GM18499 (cell line): ENCODE data around the gene WWTR1.
A peak's percentile ranks its signal among the peaks of the same experiment; 100 is the strongest.

ENCODE experiments used
- ATAC-seq: cut with Tn5 transposase; IDR thresholded peaks from one replicate; pipeline ENCODE4 v1.9.1; 2021; ENCODE audit warnings: moderate number of reproducible peaks; ENCODE audit not compliant: insufficient read depth, unreplicated experiment

The WWTR1 gene

DNA sequence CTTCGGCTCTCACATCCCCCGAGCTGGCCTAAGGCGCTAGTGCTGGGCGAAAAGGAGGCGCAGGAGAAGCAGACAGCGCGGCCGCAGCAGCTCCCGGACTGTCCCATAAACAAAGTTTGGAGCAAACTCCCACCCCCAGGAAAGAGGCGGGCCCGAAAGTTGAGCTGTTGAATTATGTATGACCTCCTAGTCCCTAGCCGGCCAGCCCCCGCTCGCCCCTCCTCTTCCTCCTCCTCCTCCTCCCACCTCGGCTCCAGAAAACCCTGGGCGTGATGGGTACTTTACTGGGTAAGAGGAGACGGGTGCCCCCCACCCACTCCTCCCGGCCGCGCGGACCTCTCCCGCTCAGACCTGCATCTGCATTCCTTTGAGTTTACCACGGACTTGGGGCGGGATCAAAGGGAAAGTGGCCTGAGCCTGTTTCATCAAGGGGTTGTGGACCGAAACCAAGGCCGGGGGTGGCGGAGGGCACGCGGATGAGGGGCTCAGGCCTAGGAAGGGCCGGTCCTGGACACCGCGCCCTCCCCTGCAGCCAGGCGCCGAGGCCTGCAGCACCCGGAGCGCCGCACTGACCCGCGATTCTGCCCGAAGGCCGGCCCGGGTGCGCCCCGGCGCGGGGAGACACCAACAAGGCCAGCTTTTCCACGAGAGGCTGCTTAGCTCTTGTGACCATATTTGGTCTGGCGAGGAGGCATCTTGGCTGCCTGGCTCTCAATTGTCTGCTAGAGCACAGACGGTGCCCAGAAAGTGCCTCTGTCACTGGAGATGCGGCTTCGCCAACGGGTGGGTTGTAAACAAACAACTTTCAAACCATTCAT, at the start of gene WWTR1:
Gene WWTR1 (minus strand): TSS at position 100 of the 818 bp plus-strand sequence. CDS start 719 bp downstream, outside the sequence.
- ATAC-seq: peak; percentile 65

DNA sequence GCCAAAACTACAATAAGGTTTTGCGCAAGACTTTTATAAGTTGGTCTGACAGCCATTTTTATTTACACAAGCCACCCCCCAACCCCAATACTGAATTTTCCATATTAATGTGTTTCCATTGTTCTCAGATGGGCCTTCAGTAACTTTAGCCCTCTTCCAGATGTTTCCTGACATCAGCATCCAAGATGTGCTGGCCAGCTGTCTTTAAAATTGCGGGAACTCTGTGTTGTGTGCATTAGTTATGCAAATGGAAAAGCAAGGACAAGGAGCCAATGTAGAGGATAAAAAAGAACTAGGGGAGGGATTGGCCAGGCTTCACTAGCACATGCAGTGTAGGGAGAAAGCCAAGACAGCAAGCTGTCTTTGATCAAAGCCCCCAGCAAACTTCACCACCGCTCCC, 49.1 kb upstream of the WWTR1 start:
- ATAC-seq: no peak

DNA sequence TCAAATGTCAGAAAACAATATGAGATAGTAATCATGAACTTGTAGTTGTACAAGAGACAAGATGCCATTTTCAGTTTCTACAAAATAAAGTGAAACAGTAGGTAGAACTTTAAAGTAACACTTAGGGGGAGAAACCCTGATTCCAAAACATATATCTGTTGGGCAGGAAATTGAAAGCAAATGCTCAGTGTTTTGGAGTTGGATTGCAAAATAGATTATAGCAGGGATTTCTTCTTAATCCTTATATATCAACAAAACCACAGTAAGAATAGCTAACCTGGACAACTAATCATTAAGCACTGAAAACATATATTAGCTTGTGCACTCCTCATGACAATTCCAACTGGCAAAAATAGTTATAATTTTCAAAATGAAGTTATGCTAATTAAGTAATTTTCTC, 47.6 kb upstream of the WWTR1 start:
- no peak for ATAC-seq

DNA sequence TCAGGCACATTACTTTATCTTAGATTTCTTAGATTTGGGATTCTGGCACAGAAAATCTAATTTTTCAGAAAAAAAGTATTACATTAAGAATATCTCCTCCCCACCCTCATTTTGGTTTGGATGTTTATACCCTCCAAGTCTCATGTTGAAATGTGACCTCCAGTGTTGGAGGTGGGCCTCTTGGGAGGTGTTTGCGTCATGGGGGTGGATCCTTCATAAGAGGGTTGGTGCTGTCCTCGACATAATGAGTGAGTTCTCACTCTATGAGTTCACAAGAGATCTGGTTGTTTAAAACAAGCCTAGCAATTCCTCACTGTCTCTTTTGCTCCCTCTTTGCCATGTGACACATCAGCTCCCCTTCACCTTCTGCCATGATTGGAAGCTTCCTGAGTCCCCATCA, 45.6 kb upstream of the WWTR1 start:
- ATAC-seq: no peak

DNA sequence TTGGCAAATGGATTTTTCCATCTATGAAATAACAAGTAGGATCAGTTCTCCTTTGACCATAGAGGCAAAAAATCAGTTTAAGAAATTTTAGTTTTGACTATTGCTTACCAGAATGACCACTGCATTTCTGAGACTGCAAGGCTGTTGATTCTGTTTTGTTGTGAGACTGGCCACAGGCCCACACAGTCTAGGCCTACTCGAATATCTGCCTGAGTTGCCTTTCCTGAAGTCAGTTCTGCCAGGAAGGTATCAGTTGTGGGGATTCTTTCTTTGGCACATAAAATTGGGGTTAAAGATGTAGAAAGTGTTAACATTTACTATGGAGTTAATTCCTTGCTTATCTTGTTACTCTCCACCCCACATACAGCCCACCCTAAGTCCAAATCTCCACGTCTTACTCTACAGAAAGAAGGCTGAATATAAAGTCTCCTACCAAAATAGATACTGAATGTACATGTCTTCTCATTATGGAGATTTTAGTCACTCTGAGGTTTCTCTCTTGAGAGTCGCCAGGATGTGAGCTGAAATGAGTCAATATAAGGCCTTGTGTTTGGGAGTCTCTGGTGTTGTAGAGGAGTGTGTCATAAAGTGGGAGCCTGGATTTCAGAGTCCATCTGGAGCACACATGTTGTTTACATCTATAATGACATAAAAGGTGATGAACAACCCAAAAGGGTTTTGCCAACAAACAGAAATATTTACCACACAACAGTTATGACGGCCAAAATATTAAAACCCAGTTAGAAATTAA, 45.0 kb upstream of the WWTR1 start:
- ATAC-seq: no peak

DNA sequence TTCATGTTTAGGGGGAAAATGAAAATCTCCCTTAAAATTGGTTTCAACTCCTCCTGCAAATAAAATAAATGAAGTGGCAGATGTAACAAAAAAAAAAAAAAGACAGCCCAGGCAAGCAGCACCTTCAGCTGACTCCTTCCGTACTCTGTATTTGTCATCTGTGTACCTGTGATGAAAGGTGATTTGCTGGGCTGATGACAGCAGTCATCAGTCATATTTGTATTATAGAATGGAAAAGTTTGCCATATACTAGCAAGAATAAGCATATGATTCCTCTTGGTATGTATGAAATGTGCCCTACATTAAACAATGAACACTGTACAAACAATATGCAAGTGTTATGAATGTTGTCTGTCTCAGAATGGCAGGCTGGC, 44.1 kb upstream of the WWTR1 start:
- no peak for ATAC-seq

DNA sequence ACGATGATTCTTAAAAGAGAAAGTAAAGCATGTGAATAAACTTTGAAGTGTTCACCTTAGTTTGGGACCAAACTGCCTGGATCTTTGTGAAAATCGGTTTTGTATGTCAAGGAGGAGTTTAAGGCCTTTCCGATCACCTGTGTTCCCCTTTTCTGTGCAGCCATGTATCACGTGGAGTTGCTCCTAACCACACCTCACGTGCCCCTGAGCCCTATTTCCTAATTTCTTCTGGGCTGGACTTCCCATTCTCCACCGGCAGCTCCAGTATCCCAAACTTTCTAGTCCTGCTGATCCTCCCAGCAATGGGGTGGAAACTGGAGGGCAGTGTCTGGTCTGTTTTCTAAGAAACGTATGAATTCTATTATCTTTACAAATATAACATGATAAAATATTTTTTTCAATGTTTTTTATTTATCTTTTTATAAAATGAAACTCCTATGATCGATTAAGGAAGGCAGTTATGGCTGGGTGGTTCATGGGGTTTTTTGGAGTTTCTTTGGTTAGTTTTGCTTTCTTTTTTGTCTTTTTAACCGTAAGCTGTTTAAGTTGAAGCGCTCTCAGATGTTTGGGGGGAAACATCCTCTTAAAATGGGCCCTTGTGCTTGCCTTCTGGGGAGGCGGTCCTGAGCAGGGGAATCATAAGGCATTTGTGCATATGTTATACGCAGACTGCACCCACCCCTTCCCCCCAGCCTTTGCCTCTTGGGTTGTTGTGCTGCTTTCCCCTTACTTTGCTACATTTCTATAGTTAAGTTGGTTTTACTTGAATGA, 43.6 kb upstream of the WWTR1 start:
- no peak for ATAC-seq

DNA sequence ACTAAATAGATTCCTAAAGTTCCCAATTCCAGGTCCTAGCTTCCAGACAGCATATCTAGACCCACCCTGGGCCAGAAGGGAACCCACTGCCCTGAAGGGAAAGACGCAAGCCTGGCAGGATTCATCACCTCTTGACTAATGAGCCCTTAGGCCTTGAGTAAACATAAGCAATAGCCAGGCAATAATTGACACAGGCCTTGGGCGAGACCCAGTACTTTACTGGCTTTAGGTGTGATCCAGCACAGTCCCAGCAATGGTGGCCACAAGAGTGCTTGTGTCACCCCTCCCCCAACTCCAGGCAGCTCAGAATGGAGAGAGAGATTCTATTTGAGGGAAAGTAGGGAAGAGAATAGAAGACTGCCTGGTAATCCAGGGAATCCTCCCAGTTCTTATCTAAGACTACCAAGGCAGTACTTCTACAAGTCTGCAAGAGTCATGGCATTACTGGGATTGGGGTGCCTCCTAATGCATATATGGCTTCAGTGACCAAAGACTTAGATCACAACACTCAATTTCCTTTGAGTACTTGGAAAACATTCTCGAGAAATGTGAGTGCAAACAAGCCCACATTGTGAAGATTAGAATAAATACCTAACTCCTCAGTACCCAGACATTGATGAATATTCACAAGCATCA, 30.4 kb upstream of the WWTR1 start:
- ATAC-seq: no peak

DNA sequence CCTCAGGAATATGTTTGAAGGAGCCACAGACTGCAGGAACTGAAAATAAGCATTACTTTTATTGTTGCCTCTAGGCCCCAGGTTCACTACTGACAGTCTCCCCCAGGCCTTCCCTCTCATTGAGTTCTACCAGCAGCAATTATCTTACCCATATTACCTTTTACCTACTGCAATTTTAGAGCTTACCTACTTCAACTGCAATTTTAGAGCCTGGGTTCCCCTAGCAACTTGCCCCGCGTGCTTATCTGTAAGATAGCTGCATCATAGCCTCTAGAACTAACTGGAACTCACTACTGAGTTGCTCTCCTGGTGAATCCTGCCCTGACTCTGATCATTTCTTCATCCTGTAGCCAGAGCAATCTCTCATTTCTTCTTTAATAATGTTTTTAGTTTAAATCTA, 29.2 kb upstream of the WWTR1 start:
- ATAC-seq: no peak

DNA sequence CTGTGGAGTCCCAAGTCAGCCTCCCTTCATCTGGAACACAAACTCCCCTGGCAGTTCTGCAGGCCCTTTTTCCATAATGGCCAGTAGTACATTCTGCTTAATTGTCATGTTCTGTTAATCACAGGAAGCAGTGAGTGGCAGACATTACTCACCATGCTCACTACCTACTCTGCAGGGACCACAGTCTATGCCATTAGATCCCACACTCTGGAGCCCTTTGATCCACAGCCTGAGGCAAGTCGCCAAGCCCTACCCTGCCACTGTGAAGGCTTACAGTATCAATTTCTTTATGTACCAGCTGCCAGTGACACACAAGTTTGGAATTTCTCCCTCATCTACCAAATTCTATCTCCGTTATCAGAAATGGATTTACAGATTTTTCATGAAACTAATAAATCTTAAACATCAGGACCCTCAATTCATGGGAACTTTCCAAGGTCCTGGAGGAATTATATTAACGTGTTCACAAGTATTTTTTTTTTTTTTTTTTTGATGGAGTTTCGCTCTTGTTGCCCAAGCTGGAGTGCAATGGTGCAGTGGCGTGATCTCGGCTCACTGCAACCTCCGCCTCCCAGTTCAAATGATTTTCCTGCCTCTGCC, 20.6 kb upstream of the WWTR1 start:
- no peak for ATAC-seq

DNA sequence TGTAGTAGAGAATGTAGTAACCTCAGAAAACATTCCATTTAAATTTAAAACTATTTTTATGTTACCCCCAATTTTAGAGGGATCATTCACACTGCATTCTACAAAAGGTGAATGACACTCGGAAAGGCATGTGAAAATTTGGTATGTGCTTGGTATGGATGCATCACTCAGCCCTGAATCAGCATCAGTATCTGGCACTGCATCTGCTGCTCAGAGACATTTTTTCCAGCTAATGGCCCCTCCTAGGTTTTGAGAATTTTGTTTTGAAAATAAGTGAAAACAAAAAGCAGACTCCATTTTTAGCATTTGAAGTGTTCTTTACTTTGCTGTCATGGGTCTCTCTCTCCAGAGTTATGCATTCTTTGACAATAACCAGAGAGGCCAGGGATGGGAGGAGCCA, 15.6 kb upstream of the WWTR1 start:
- no peak for ATAC-seq

DNA sequence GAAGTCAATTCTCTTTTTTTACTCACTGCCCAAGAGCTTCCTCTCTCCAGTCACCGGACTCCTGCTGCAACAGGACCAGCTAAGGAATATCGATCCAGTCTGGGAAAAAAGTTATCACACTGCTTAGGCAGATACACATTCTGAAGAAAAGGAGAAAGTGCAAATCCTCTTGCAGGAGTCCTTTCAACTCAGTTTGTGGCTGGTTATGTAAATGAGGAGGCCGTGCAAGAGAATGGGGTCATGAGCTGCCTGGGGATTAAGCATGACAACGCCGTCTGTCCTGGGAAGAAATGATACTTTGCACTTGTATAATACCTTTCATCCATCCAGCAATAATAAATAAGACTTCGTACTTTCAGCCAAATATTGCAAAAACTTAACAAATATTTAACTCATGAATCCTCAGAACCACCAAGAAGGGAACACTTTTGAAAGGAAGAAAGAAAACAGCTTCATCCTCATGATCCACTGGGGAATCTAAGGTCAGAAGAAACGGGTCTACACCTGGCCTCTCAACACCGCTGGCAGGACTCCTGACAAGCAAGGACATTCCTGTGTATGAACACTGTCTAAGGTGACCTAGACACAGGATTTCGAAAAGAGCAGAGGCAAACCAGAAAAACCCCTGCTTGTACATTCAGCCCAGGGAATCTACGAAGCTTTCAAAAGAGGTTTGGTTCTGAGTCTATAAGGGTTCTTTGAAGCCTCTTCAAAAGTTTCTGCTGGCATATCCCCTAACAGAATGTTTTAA, 13.1 kb upstream of the WWTR1 start:
- no peak for ATAC-seq

DNA sequence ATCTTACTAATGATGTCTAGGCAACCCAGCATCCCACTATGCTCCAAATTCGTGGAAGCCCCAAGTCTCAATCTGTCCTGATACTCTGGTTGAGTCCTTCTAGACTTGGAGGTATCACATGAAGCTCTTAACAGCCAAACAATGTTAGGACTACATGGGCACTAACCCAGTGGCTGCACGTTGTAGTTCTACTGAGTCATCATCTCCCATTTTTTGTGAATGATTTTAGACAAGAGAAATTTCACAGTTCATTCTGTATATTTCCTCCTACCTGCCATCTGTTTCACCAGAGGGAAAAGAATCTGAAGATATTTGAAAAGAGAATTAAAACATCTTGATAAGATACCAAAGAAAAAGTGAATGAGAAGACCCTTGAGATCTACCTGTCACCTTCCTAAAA, 9.8 kb upstream of the WWTR1 start:
- ATAC-seq: no peak

DNA sequence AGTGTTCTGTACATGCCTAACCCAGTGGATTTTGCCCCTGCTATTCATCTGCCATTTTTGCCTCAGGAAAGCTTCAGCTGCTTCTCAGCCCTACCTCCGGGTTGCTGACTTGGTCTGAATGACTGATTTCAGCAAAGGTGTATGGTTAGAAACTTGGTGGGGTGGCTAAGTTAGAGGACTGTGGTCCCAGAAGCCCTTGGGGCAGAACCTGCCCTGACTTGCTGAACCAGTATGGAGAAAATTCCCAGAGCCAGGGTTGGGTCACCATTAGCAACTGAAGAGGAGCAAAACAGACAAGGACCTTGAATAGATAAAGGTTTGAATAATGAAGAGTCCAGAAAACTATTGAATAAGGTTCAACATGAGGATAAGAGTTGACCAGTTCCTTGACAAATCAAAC, 6.1 kb upstream of the WWTR1 start:
- no peak for ATAC-seq

DNA sequence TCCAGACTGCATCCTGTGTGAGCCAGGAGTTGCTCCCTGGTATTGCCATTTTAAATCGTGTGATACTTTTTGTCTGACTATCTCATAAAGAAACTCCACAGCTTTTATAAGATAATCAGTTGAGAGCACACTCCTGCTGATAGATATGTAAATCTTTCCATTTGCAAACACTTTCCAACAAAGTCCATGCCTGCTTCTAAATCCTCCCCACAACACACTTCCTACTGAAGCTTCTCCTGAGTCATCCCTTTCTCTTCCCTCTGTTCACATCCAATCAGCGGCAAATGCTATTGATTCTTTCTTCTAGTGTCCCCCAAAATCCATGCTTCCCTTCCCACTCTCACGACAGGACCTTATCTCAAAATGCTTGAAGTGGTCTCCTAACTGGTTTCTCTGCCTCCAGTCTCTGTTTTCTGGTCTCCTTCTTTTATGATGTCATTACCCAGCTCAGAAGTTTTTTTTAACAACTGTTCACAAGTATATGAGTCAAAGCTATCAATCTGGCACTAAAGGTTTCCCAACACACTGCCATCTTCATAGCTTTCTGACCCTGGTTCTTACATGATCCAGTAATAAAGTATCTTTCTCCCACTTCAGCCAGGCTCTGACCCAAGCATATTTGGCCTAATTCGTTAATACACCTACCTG, 4.5 kb upstream of the WWTR1 start:
- ATAC-seq: no peak

DNA sequence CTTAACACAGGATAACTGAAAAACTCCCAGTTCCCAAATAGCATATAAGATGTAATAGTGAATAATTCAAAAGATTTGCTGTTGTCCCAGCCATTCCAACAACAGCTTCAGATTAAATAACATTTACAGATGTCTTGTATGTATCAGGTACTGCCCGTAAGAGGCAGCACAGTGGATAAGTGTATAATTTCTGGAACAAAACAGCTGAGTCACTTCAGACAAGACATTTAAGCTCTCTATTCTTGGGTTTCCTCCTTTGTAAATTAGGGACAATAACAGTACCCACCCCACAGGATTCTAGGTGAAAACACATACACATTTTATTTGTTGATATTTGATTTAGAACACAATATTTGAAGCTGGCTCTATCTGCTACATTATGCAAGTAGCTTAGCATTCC, 2.6 kb upstream of the WWTR1 start:
- no peak for ATAC-seq

DNA sequence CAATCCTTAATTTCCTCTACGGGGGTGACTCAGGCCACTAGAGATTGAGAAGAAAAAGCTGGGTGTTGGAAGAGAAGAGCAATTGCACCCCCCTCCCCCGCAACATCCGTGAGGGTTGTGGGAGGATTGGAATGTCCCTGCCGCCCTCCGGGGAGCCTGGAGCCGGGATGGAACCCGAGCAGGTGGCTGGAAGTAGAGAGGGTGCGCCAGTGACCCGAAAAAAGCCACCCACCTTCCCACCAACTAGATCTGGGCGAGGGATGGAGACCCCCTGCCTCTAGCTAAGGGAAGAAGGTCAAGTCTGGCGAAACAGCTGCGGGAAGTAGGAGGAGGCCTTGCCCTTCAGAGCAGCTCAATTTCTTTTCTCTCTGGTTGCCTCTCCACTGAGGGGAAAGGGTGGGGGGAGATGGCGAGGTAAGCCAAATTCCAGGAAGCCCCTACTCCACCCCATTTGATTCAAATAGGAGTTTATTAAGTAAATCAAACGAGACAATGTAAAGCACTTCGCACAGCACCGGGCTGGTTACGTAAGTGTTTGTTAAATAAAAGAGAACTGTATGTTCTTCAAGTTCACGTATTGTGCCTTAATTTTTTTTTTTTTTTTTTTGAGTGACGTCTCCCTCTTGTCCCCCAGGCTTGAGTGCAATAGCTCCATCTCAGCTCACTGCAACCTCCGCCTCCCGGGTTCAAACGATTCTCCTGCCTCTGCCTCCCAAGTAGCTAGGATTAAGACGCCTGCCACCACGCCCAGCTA, 1.1 kb upstream of the WWTR1 start:
- ATAC-seq: peak; percentile 17

DNA sequence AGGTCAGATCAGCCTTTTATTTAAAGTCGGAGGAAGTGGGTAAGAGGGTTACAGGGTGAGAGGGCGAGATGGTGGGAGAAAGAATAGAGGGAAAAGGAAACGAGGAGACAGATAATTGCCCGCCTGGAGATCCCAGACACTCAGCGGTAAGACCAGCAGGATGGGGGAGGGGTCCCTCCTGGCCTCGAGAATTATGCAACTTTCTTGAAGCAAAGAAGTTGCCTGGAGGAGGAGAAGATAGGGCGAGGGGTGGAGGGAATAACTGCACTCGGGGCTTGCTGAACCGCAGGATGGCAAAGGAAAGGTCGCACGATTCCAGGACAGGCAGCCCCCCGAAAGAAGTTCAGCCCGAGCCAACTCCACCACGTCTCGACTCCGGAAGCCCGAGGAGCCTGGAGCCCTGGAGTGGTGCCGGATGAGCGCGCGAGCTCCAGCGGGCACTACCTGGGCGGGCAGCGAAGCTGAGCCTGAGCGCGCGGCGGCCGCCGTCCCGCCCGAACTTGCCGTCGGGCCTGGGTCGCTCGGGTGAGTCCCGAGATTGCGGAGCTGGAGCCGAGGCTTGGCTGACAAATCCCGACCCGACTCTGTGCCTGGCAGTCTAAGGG, 402 bp downstream of the WWTR1 start:
- ATAC-seq: no peak
